ENCODE measurements around the gene CSRNP3.

DNA sequence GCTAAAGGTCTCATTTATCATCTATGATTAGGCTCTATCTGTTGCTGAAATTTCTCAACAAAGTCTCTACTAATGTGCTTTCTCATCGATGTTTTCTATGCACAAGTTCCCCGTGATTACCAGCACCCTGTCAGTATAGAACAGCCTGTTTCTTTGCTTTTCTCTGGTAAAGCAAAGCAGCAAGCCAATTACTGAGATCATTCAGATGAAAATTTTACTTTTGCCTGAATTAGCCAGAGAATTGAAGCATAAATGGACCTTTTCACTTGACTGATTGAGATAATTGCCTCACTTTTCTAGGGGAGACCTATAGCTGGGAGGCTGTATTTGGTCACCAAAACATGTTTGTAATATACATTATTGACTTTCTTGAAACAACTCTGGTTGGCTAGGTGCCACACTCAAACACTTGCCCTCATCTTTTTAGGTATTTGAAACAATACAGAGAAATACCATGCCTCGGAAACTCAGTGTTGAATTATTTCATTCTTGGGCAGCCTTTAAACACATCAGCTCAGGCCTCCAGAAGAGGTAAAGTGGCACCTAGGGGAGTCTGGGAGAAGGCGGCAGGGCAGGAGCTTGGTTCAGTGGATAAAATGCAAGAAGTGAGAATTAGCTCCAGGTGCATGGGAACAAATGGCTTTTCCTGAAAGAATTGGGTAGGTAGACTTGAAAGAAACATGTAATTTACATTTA lies 228.4 kb downstream of the CSRNP3 start:
- TF ChIP-seq CTCF (IDR thresholded peaks at IDR 0.05 in 8 of 11, conservative IDR thresholded peaks at IDR 0.05 in 3 of 11) (no peak), POLR2AphosphoS5 (IDR thresholded peaks at IDR 0.05) (no peak), POLR2A (IDR thresholded peaks at IDR 0.05) (no peak)

All from spleen (tissue), 7 donors.